DND-41 (cell line): ENCODE measurements around the gene CIRBP.

Source experiments
- CTCF ChIP-seq: IDR thresholded peaks from 2 replicates; pipeline ENCODE4 v1.5.1; 2012; ENCODE audit warnings: borderline replicate concordance, low read length, moderate library complexity, mild to moderate bottlenecking; ENCODE audit not compliant: poor library complexity, severe bottlenecking; ENCODE audit errors: extremely low read depth
- EZH2 ChIP-seq: IDR thresholded peaks from 3 replicates; pipeline ENCODE4 v1.6.1; 2012; ENCODE audit warnings: borderline replicate concordance, low read depth, mild to moderate bottlenecking, moderate library complexity, low read length, inconsistent platforms; ENCODE audit not compliant: severe bottlenecking

- TF ChIP-seq CTCF, result peak; percentile 96
- TF ChIP-seq EZH2, result no peak
Measured at GRCh38 chr19:1243768-1244692, 25.1 kb upstream of the CIRBP start.
